OCI-LY1 (cell line): ENCODE data around the gene SLC37A1.
"Not testable (repeated sequence)": the region's sequence is repeated elsewhere in the genome, so short reads cannot be mapped to it uniquely, and the experiment has no call there.

Experiments
- H2AFZ ChIP-seq: fragments of 200-600 bp; sonication (generic), shearing (Covaris generic); 2 replicates; pipeline ENCODE4 v1.6.0; 2014; ENCODE audit warnings: antibody characterized with exemption, mild to moderate bottlenecking, low read length
- H3F3A ChIP-seq: fragments of 200-600 bp; sonication (generic), shearing (Covaris generic); 2 replicates; pipeline ENCODE4 v1.6.0; 2014; ENCODE audit warnings: mild to moderate bottlenecking, antibody characterized with exemption, low read length, moderate library complexity; ENCODE audit not compliant: insufficient read depth
- H3K27ac ChIP-seq: fragments of 200-600 bp; sonication (generic); 2 replicates; pipeline ENCODE4 v1.5.1; 2014; ENCODE audit warnings: low read length, mixed run types, mild to moderate bottlenecking, low read depth; ENCODE audit not compliant: poor library complexity, severe bottlenecking
- H3K27me3 ChIP-seq: fragments of 200-600 bp; sonication (generic); 2 replicates; pipeline ENCODE4 v1.6.0; 2014; ENCODE audit warnings: antibody characterized with exemption, mild to moderate bottlenecking, low read length, moderate library complexity; ENCODE audit not compliant: insufficient read depth
- H3K36me3 ChIP-seq: fragments of 200-600 bp; sonication (generic); 2 replicates; pipeline ENCODE4 v1.6.1; 2014; ENCODE audit warnings: mild to moderate bottlenecking, antibody characterized with exemption, low read length, moderate library complexity, mixed read lengths; ENCODE audit not compliant: insufficient read depth
- H3K4me1 ChIP-seq: fragments of 200-600 bp; sonication (generic); 2 replicates; pipeline ENCODE4 v1.5.1; 2014; ENCODE audit warnings: mild to moderate bottlenecking, low read length, moderate library complexity; ENCODE audit not compliant: insufficient read depth, severe bottlenecking
- H3K4me2 ChIP-seq: fragments of 200-600 bp; sonication (generic), shearing (Covaris generic); 2 replicates; pipeline ENCODE4 v1.6.1; 2014; ENCODE audit warnings: low read length
- H3K4me3 ChIP-seq: fragments of 200-600 bp; sonication (generic); 2 replicates; pipeline ENCODE4 v1.5.1; 2014; ENCODE audit warnings: low read length, low read depth, mild to moderate bottlenecking, mixed read lengths; ENCODE audit not compliant: poor library complexity, severe bottlenecking
- H3K79me2 ChIP-seq: fragments of 200-600 bp; shearing (Covaris generic); 2 replicates; pipeline ENCODE4 v1.6.1; 2016; ENCODE audit warnings: mixed run types, low read length, mixed read lengths; ENCODE audit not compliant: insufficient read depth
- H3K9ac ChIP-seq: fragments of 200-600 bp; sonication (generic), shearing (Covaris generic); 2 replicates; pipeline ENCODE4 v1.6.1; 2014; ENCODE audit warnings: mild to moderate bottlenecking, low read length, mixed read lengths
- H3K9me2 ChIP-seq: fragments of 200-600 bp; sonication (generic), shearing (Covaris generic); 2 replicates; pipeline ENCODE4 v1.6.1; 2014; ENCODE audit warnings: low read depth, mild to moderate bottlenecking, low read length, mixed read lengths
- H3K9me3 ChIP-seq: fragments of 200-600 bp; shearing (Covaris generic); 2 replicates; pipeline ENCODE4 v1.6.1; 2014; ENCODE audit warnings: low read length, mixed read lengths
- H4K20me1 ChIP-seq: fragments of 200-600 bp; sonication (generic), shearing (Covaris generic); 2 replicates; pipeline ENCODE4 v1.6.0; 2016; ENCODE audit warnings: mild to moderate bottlenecking, low read length; ENCODE audit not compliant: insufficient read depth
- CTCF ChIP-seq: fragments of 200-600 bp; sonication (generic), shearing (Covaris generic); IDR thresholded peaks from 2 replicates; pipeline ENCODE4 v1.5.1; 2017; ENCODE audit warnings: mild to moderate bottlenecking, antibody characterized with exemption, low read length, moderate library complexity, mixed read lengths
- EZH2 ChIP-seq: fragments of 200-600 bp; sonication (generic), shearing (Covaris generic); IDR thresholded peaks from 2 replicates; pipeline ENCODE4 v1.8.0; 2017; ENCODE audit warnings: borderline replicate concordance, mixed run types, mild to moderate bottlenecking, antibody characterized with exemption, low read length, moderate library complexity, mixed read lengths

SLC37A1 gene

GRCh38 chr21:42627527-42628289, 114.1 kb downstream of the SLC37A1 start:
- no peak overlapping the region for H2AFZ ChIP-seq
- peaks cover 3% of the 10 kb centered on the region; the same call in 1 of the 2 replicates for H3K27me3 ChIP-seq

GRCh38 chr21:42628466-42629061, 114.9 kb downstream of the SLC37A1 start:
- not testable (repeated sequence) for H3K4me2 ChIP-seq, H3F3A ChIP-seq, H3K36me3 ChIP-seq, H3K4me3 ChIP-seq, H3K9me3 ChIP-seq, H3K27me3 ChIP-seq, H4K20me1 ChIP-seq, H3K4me1 ChIP-seq, H3K9ac ChIP-seq, H3K79me2 ChIP-seq, H3K9me2 ChIP-seq, H3K27ac ChIP-seq, H2AFZ ChIP-seq

More at GRCh38 chr21:42627527-42628289, 114.1 kb downstream of the SLC37A1 start:
- Histone ChIP-seq H3K4me3 (no peak overlapping the region), H3K4me2 (no peak overlapping the region), H3K9me3 (no peaks in the 10 kb centered on the region), H3K4me1 (no peaks in the 10 kb centered on the region), H3F3A (no peaks in the 10 kb centered on the region), H3K27ac (no peak overlapping the region), H4K20me1 (no peaks in the 10 kb centered on the region), H3K36me3 (no peaks in the 10 kb centered on the region), H3K79me2 (no peaks in the 10 kb centered on the region), H3K9me2 (no peaks in the 10 kb centered on the region), H3K9ac (no peak overlapping the region)
- TF ChIP-seq CTCF (no peak), EZH2 (no peak)

DNA sequence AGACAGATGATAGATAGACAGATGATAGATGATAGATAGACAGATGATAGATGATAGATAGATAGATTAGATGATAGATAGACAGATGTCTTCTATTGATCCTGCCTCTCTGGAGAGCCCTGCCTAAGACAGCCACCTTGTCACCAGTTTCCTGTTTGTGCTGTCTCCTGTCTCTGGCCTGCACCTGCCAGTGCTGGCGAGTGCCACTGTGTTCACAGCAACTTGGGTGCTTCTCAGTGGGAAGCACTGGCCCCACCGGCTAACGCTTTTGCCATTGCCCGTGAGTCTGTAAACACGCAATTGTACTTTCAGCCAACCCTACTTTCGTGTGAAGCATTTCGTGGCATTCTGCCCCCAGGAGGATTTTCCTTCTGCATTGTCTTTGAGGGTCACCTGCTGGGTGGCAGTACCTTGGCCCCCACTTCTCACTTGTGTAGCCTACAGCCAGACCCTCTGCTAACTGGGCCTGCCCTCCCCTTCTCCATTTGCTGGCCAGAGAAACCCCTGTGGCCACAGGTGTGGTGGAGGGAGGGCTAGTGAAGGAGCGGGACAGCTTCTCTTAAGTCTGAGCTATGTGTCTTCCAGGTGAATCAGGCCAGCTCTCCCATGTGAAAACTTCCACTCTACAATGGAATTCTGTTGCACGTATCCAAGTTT, 116.4 kb downstream of the SLC37A1 start:
- no peaks in the 10 kb centered on the region for H3K9me3 ChIP-seq

More for the DNA sequence above, 116.4 kb downstream of the SLC37A1 start:
- Histone ChIP-seq H3K79me2 (no peaks in the 10 kb centered on the region), H3K9ac (no peak overlapping the region), H3K27ac (no peak overlapping the region), H3K36me3 (no peaks in the 10 kb centered on the region), H3K4me2 (no peak overlapping the region), H4K20me1 (no peaks in the 10 kb centered on the region), H2AFZ (no peak overlapping the region), H3K4me1 (no peaks in the 10 kb centered on the region), H3K9me2 (no peaks in the 10 kb centered on the region), H3F3A (no peaks in the 10 kb centered on the region), H3K4me3 (no peak overlapping the region), H3K27me3 (peaks cover 3% of the 10 kb centered on the region; the same call in 1 of the 2 replicates)
- TF ChIP-seq EZH2, result no peak
- TF ChIP-seq CTCF, result no peak
